Inflammatory macrophage (primary cell): ENCODE measurements around the gene NPPA.
"Not testable (repeated sequence)": the region's sequence is repeated elsewhere in the genome, so short reads cannot be mapped to it uniquely, and the experiment has no call there.

Source experiments
- DNase-seq, 2 donors: peaks; one replicate each; pipeline ENCODE4 v3.0.0-alpha.2; 2020 to 2022
- total RNA-seq, 18 experiments: gene quantifications; one replicate each; lab custom pipeline; 2026; ENCODE audit warnings: mixed read lengths in 6 of 18, inconsistent platforms in 2 of 18; lab: John Stamatoyannopoulos, UW

The NPPA gene
- total RNA-seq, result 0 to 0.06 (median 0) reads per million in 18 experiments

- DNase-seq, result no peak
Observed at GRCh38 chr1:11847667-11848372, at the start of gene NPPA. NPPA (minus strand) TSS chr1:11847783; CDS start chr1:11847684, 99 bp downstream.

GRCh38 chr1:11894501-11894900, 46.9 kb upstream of the NPPA start:
- DNase-seq, result not testable (repeated sequence)

GRCh38 chr1:11893907-11894251, 46.3 kb upstream of the NPPA start:
- DNase-seq, result peak; percentile 10 to 51

DNA sequence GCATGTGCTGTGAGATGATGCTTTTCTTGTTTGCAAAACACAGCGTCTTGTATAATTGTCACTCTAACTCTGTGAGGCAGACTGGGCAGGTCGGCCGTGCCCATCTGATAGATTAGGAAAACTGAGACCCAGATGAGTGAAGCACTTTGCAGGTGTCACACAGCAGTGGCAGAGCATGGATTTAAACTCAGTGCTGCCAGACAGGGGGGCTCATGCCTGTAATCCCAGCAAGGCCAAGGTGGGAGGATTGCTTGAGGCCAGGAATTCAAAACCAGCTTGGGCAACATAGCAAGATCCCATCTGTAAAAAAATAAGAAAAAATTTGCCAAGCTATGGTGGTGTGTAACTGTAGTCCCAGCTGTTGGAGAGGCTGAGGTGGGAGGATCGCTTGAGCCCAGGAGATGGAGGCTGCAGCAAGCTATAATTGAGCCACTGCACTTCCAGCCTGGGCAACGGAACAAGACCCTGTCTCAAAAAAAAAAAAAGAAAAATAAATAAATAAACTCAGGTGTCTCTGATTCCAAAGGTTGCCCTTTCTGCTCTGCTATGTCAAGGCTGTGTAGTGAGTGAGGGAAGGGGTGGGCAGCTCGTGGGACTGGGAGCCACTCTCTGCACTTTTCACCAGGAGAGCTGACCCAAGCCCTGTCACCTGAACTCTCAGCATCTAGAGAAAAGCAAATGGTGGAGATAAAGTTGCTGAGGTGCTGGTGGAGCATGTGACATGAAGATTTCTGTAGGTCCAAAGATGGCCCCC, 44.0 kb upstream of the NPPA start:
- no peak for DNase-seq

- DNase-seq, result no peak
Observed at GRCh38 chr1:11888877-11889208, 41.3 kb upstream of the NPPA start.

- no peak for DNase-seq
Observed at GRCh38 chr1:11888206-11888876, 40.8 kb upstream of the NPPA start.

DNA sequence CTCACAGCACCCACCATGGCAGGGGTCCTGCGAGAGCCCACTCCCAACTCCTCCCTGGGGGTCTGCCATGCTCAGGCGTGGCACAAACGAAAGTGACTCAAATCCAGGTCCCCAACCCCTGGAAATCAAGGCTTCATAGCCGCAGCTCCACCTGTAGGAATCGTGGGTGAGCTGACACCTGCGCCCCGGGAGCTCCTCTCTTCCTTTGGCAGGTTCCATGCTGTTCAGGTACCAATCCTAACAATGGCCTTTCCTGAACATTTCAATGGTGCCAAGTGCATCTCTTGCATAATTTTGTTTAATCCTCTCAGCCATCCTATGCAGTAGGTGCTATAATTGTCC, 40.1 kb upstream of the NPPA start:
- no peak for DNase-seq

DNA sequence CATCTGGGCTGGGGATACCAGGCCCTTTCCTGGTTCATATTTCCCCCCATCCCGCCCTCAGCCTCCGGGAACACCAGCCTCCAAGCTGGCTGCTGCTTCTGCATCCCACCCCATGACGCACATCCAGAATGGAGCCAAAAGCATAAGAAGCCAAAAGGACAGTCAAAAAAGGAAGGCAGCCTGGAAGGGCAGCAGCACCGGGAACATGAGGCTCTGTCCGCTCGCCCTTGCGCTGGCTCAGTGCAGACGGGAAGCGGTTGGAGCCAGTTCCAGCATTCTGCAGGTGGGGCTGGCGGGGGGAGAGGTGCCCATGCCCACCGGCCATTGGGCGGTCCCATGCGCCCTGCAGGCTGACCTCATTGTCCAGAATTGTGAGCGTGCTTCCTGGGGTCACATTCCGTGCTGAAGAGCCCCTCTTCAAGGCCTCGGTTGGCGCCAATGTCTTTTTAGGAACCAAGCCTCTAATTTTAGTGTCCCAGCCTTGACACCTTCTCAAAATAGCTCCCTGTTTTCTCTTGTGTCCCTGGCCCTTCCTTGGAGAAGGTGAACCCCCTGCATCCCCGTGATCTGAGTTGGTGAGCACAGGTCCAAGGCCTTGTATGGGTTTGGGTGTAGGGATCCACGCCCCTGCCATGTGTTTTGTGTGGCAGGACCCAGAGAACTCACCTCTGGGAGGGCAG, 39.5 kb upstream of the NPPA start:
- DNase-seq, result no peak

DNA sequence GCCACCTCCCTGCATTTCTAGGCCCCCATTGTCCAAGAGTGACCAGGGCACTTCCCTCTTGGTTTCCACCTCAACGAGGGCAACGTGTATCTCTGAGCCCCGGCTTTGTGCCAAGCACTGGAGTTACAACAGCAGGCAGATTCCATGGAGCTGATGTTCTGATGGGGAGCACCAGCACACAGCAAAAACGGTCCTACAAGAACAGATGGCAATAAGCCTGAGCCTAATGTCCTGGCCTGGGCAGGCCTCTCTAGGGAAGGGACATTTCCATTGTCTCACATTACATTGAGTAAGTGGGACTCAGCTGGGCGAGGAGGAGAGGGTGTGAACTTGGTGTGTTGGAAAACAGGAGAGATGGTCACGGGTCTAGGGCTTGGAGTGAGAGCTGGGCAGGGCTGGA, 38.3 kb upstream of the NPPA start:
- DNase-seq, result no peak

DNA sequence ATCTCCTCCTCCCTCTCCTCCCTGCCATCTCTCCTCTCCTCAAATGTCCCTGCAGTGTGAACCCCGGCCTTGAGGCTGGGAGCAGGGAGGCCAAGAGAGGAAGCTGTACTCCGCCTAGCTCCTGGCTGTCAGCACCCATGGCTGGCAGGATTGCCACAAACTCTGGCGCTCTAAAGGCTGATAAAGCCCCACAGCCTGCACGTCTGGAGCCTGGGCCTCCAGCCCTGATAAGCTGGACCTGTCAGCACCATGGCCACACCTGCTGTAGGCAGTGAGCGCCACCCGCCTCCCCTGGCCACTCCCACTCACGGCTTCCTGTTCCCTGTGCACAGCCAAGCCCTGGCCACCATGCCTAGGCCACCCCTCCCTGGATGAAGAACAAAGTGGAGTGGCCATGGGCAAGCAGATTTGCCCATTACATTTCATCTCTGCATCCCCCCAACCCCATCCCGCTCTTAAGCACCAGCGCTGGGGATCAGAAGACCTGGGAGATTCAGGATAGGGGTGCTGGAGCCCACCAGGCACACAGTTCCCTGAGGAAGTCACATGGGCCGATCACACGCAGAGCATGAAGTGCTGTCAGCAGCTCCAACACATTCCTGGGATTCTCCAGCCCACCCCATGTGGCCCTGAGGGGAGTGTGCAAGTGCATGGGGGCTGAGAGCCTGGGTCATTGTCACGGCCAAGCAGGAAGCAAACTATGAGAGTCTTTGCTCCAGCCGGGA, 35.4 kb upstream of the NPPA start:
- DNase-seq, result peak; percentile 4 to 45

GRCh38 chr1:11881749-11882441, 34.3 kb upstream of the NPPA start:
- no peak for DNase-seq

DNA sequence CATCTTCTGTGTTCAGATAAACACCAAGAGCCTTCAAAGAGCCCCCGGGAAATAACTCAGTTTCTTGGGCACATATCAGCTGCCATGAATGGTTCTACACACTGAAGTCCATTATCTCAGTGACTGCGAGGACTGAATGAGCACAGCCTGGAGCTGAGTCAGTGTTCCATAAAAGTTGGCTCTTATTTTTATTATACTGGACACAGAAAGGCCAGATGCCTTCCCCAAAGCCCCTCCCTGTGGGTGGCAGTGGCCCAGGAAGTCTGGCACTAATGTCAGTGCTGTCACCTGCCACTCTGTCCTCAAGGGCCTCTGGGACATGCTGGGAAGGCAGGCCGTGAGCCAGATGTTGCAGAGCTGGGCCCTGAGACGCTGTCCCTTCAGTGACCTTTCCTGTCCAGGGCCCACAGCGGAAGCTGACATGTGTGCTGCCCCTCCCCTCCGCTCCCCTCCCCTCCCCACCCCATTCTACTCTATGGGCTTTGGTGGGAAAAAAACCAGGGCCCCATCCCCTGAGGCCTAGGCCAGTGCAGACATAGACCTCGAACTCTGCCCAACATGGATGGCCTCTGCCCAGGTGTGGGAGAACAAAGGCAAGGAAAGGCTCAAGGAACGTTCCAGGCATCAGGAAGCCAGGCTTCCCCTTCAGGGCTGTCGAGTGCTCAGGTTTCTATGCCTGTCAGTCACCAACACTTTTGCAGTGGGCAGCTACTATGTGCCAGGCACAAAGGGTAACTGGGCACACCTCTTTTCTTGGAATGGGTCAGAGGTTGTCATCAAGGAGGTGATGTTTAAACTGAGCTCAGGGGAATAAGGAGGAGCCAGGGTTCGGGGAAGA, 33.5 kb upstream of the NPPA start:
- DNase-seq, result no peak

GRCh38 chr1:11880181-11880575, 32.6 kb upstream of the NPPA start:
- DNase-seq, result no peak

GRCh38 chr1:11879311-11880180, 32.0 kb upstream of the NPPA start:
- DNase-seq, result no peak

GRCh38 chr1:11878891-11879190, 31.3 kb upstream of the NPPA start:
- no peak for DNase-seq

DNA sequence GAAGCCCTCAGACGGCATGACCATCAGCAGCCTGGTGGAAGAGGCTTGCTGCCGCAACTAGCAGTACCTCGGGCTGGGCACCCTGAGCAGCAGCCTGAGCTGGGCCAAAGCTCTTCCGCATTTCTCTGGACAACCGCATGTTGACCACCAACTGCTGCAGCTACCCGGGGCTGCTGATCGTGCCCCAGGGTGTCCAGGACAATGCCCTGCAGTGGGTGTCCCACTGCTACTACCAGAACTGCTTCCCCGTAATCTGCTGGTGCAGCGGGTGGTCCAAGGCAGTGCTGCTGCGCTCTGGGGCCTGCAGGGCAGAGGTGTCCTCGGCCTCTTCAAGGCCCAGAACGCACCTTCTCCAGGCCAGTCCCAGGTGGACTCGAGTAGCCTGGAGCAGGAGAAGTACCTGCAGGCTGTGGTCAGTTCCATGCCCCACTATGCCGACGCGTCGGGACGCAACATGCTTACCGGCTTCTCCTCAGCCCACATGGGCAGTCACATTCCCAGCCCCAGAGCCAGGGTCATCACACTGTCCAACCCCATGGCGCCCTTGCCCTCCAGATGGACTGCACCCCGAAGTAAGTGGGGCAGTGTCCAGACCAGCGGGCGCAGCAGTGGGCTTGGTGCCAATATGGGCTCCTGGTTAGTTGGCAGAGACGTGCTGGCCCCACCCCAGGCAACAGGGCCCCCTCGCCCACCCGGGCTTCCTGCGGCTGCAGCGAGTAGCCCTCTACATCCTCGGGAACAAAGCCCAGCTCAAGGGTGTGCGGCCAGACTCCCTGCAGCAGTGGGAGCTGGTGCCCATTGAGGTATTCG, 30.7 kb upstream of the NPPA start:
- no peak for DNase-seq

DNA sequence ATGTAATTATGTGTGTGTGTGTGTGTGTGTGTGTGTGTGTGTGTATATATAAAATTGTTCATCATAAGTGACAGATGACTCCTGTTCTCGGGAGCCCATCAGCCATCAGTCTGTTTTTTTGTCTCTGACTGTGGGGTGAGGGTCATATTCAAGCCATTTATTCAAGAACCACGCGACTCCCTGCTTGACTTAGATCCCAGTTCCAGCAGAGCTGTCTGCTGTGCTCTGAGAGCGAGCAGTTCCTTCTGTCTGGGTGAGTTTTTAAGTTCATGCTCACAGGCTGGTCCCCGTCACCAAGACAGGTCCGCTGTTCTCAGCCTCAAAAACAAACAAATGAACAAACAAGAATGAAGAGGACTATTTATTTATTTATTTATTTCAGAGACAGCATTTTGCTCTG, 29.5 kb upstream of the NPPA start:
- DNase-seq, result no peak

- DNase-seq, result no peak
Observed at GRCh38 chr1:11875094-11875493, 27.5 kb upstream of the NPPA start.

- no peak for DNase-seq
Observed at GRCh38 chr1:11874624-11875023, 27.0 kb upstream of the NPPA start.

- no peak for DNase-seq
Observed at GRCh38 chr1:11874258-11874562, 26.6 kb upstream of the NPPA start.
